Right lobe of liver (tissue), 4 donors: ENCODE measurements around the gene SAMD11.

Source experiments
- POLR2A ChIP-seq: fragments of 450-650 bp; IDR thresholded peaks from one replicate; pipeline ENCODE4 v1.6.1; 2017; ENCODE audit warnings: antibody characterized with exemption, mild to moderate bottlenecking
- TF ChIP-seq, protein P1 (sequence below), 4 donors: fragments of 200-600 bp in 3 of 4; fragments of 450-650 bp in 1 of 4; IDR thresholded peaks; one replicate each; pipeline versions ENCODE4 v1.5.1 to v1.8.0; 2016 to 2022; ENCODE audit warnings: antibody characterized with exemption in 4 of 4, mild to moderate bottlenecking in 2 of 4
- donor health status: DM: no; HTN: no; CAD: no.
- donor health status: DM: no; HTN: no; CAD: no.
- donor health status: DM: no; HTN: yes; CAD: no.

GRCh38 chr1:936348-937264, 12.9 kb downstream of the SAMD11 start:
- TF ChIP-seq, protein P1, sequence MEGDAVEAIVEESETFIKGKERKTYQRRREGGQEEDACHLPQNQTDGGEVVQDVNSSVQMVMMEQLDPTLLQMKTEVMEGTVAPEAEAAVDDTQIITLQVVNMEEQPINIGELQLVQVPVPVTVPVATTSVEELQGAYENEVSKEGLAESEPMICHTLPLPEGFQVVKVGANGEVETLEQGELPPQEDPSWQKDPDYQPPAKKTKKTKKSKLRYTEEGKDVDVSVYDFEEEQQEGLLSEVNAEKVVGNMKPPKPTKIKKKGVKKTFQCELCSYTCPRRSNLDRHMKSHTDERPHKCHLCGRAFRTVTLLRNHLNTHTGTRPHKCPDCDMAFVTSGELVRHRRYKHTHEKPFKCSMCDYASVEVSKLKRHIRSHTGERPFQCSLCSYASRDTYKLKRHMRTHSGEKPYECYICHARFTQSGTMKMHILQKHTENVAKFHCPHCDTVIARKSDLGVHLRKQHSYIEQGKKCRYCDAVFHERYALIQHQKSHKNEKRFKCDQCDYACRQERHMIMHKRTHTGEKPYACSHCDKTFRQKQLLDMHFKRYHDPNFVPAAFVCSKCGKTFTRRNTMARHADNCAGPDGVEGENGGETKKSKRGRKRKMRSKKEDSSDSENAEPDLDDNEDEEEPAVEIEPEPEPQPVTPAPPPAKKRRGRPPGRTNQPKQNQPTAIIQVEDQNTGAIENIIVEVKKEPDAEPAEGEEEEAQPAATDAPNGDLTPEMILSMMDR (IDR thresholded peaks at IDR 0.05): no peak
- TF ChIP-seq POLR2A: no peak
